T-cell (primary cell): ENCODE results near the gene ADAMTSL1. TPM values are rescaled to one million over a fixed set of nuclear protein-coding genes. Genes with fewer than 3 reads are reported as not detected.

Experiments used
- ATAC-seq, 4 experiments: fragments of 200-7000 bp in 3 of 4; fragments of 150-1000 bp in 1 of 4; cut with Tn5 transposase; replicated peaks in 1 of 4; 1 replicate in 3 of 4; 2 replicates in 1 of 4; pipeline ENCODE4 v1.10.0; 2021; ENCODE audit warnings: moderate library complexity in 3 of 4, mild to moderate bottlenecking in 2 of 4, moderate number of reproducible peaks in 1 of 4
- CTCF ChIA-PET, 2 donors: fragments of 300-600 bp; sonication (Branson Sonifier 250); formaldehyde crosslinking; loops; one replicate each; lab custom pipeline; 2022; ENCODE audit warnings: antibody characterized with exemption in 2 of 2; lab: Charles Lee
- POLR2A ChIA-PET, 2 donors: fragments of 300-600 bp; sonication (Branson Sonifier 250); formaldehyde crosslinking; loops; one replicate each; lab custom pipeline; 2022; ENCODE audit warnings: antibody characterized with exemption in 2 of 2; lab: Charles Lee
- DNase-seq, 35 experiments: peaks; one replicate each; pipeline versions ENCODE4 v3.0.0 to v3.0.0-alpha.2; 2013 to 2023
- H3K27ac ChIP-seq: one replicate; pipeline ENCODE4 v1.5.1; 2013; ENCODE audit warnings: low read length
- H3K27me3 ChIP-seq, 2 experiments: replicated peaks in 1 of 2; 1 replicate in 1 of 2; 2 replicates in 1 of 2; pipeline versions ENCODE4 v1.6.1 to v1.7.0; 2013; ENCODE audit warnings: low read length in 1 of 2, mixed read lengths in 1 of 2; ENCODE audit not compliant: control insufficient read depth in 2 of 2, insufficient read depth in 2 of 2; ENCODE audit errors: extremely low read depth in 1 of 2
- H3K36me3 ChIP-seq, 2 donors: 1 replicate in 1 of 2; 2 replicates in 1 of 2; pipeline versions ENCODE4 v1.6.1 to v1.7.0; 2013; ENCODE audit warnings: low read length in 1 of 2; ENCODE audit not compliant: control insufficient read depth in 2 of 2, insufficient read depth in 1 of 2; ENCODE audit errors: extremely low read depth in 1 of 2
- H3K4me1 ChIP-seq, 2 experiments: 1 replicate in 1 of 2; 2 replicates in 1 of 2; pipeline versions ENCODE4 v1.6.1 to v1.7.0; 2013; ENCODE audit warnings: low read length in 2 of 2, mixed read lengths in 1 of 2; ENCODE audit not compliant: insufficient read depth in 2 of 2, control insufficient read depth in 1 of 2; ENCODE audit errors: extremely low read depth in 1 of 2
- H3K4me3 ChIP-seq, 2 donors: 1 replicate in 1 of 2; 2 replicates in 1 of 2; pipeline versions ENCODE4 v1.5.1 to v1.7.0; 2013; ENCODE audit warnings: mild to moderate bottlenecking in 2 of 2, low read length in 1 of 2, moderate library complexity in 1 of 2; ENCODE audit not compliant: control insufficient read depth in 1 of 2; ENCODE audit errors: extremely low read depth in 1 of 2
- H3K9me3 ChIP-seq: 2 replicates; pipeline ENCODE4 v1.7.0; 2013
- H3K27ac Mint-ChIP-seq, 2 donors: one replicate each; pipeline ENCODE4 v1.8.0; 2020 to 2021; ENCODE audit warnings: mild to moderate bottlenecking in 2 of 2, mixed read lengths in 2 of 2
- H3K27me3 Mint-ChIP-seq, 2 donors: one replicate each; pipeline ENCODE4 v1.8.0; 2021 to 2022; ENCODE audit warnings: mixed read lengths in 2 of 2
- H3K36me3 Mint-ChIP-seq: one replicate; pipeline ENCODE4 v1.8.0; 2021; ENCODE audit warnings: mixed read lengths
- H3K4me1 Mint-ChIP-seq, 3 donors: one replicate each; pipeline ENCODE4 v1.8.0; 2020 to 2022; ENCODE audit warnings: mixed read lengths in 3 of 3, mild to moderate bottlenecking in 1 of 3
- H3K4me3 Mint-ChIP-seq, 3 donors: one replicate each; pipeline ENCODE4 v1.8.0; 2020 to 2022; ENCODE audit warnings: mild to moderate bottlenecking in 3 of 3, mixed read lengths in 3 of 3, moderate library complexity in 3 of 3
- H3K9me3 Mint-ChIP-seq, 3 donors: one replicate each; pipeline ENCODE4 v1.8.0; 2020 to 2022; ENCODE audit warnings: mixed read lengths in 3 of 3
- WGBS: methylation state at CpG from one replicate; pipeline ENCODE4 v1.1.5; 2013; ENCODE audit warnings: missing lambda C conversion rate; ENCODE audit not compliant: insufficient coverage; 5-methylcytosine and 5-hydroxymethylcytosine counted together
- total RNA-seq, 35 experiments: library from RNA in 6 of 35; stranded (reverse) in 6 of 35; fragments of 120-200 nt in 1 of 35; gene quantifications; one replicate each; pipeline versions ENCODE4 v1.2.1 to v1.2.4 and lab custom pipeline; 2013 to 2026

Gene ADAMTSL1
- total RNA-seq, 5 donors from 2014 or later (not counting 1 experiment from before 2014, with no cell fraction given): 0.10 TPM; not detected in 4

- Mint-ChIP-seq H3K27me3 (no peaks in the 10 kb centered on the region), H3K27ac (peak overlapping the region; percentile 64 to 70), H3K36me3 (no peaks in the 10 kb centered on the region), H3K9me3 (no peaks in the 10 kb centered on the region), H3K4me3 (peak overlapping the region in 1 of 3 donors; percentile 26), H3K4me1 (peaks cover 14 to 18% (median 15%) of the 10 kb centered on the region in 3 donors)
- Histone ChIP-seq H3K4me3 (no peak overlapping the region), H3K4me1 (peaks cover 6 to 10% of the 10 kb centered on the region in 2 experiments), H3K27ac (no peak overlapping the region), H3K36me3 (no peaks in the 10 kb centered on the region), H3K9me3 (no peaks in the 10 kb centered on the region), H3K27me3 (no peaks in the 10 kb centered on the region)
- CTCF ChIA-PET: no interaction called here
- ATAC-seq (peak in 1 of 4 experiments; percentile 22), DNase-seq (no peak)
- WGBS: no CpG with 5 or more reads among the region's 3 CpGs
- POLR2A ChIA-PET: no interaction called here
Observed at GRCh38 chr9:18825656-18826170, 351.8 kb downstream of the ADAMTSL1 start.

DNA sequence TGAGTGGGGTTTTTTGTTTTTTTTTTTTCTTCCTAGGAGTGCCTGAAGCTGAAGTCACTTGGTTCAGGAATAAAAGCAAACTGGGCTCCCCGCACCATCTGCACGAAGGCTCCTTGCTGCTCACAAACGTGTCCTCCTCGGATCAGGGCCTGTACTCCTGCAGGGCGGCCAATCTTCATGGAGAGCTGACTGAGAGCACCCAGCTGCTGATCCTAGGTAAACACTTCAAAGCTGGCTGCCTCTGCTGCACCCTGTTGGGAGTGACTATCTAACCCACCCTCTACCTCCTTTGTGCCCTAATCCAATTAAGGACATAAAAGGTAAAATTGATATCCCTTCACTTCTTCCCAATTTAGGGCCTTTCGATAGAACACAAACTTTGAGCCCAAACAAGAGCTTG lies 352.3 kb downstream of the ADAMTSL1 start:
- Histone ChIP-seq H3K4me1 (peaks cover 6 to 10% of the 10 kb centered on the region in 2 experiments), H3K36me3 (no peaks in the 10 kb centered on the region), H3K27ac (no peak overlapping the region), H3K4me3 (no peak overlapping the region), H3K9me3 (no peaks in the 10 kb centered on the region), H3K27me3 (no peaks in the 10 kb centered on the region)
- DNase-seq (no peak), ATAC-seq (no peak)
- Mint-ChIP-seq H3K36me3 (no peaks in the 10 kb centered on the region), H3K27me3 (no peaks in the 10 kb centered on the region), H3K4me1 (peaks cover 14 to 18% (median 15%) of the 10 kb centered on the region in 3 donors), H3K27ac (peak overlapping the region in 1 of 2 donors; percentile 70), H3K9me3 (no peaks in the 10 kb centered on the region), H3K4me3 (peak overlapping the region in 1 of 3 donors; percentile 26)
- ChIA-PET POLR2A (interaction anchor here in 1 of 2 donors (0.6 kb wide), 1 partner anchor 44 kb away, joined by 3 read pairs; no protein-coding TSS in a partner anchor), CTCF (no interaction called here)
- WGBS: 81% methylated on average over 5 of the region's 6 CpGs

DNA sequence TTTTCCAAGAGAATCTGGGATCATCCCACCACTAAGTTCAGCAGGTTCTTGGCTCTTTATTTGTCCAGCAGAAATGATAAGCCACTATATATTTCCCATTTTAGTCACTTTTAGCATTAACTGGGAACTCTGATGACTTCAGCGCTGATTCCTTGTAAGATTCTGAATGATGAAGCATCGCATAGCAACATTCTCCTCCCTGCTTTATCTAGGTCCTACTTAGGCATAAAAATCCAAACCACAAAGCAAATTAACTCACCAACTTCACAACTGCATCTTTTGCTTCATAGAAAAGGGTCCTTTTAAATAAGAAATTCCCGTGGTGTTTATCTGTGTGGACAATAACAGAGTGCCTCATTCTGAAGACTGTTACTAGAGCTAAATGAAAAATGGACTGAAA lies 355.1 kb downstream of the ADAMTSL1 start:
- peaks cover 14 to 18% (median 15%) of the 10 kb centered on the region in 3 donors for H3K4me1 Mint-ChIP-seq
- ATAC-seq (no peak), DNase-seq (no peak)
- POLR2A ChIA-PET: no interaction called here
- no peaks in the 10 kb centered on the region for H3K27me3 ChIP-seq
- no peaks in the 10 kb centered on the region for H3K27me3 Mint-ChIP-seq
- no peak overlapping the region for H3K4me3 ChIP-seq
- H3K27ac Mint-ChIP-seq: no peak overlapping the region
- CTCF ChIA-PET: no interaction called here
- H3K9me3 ChIP-seq: no peaks in the 10 kb centered on the region
- H3K4me1 ChIP-seq: peaks cover 6 to 10% of the 10 kb centered on the region in 2 experiments
- H3K4me3 Mint-ChIP-seq: no peak overlapping the region
- no peaks in the 10 kb centered on the region for H3K9me3 Mint-ChIP-seq
- H3K36me3 ChIP-seq: no peaks in the 10 kb centered on the region
- no CpG with 5 or more reads among the region's 3 CpGs for WGBS
- no peak overlapping the region for H3K27ac ChIP-seq
- no peaks in the 10 kb centered on the region for H3K36me3 Mint-ChIP-seq

GRCh38 chr9:18829873-18830272 lies 355.9 kb downstream of the ADAMTSL1 start:
- H3K27me3 ChIP-seq: no peaks in the 10 kb centered on the region
- no peak overlapping the region for H3K4me3 Mint-ChIP-seq
- WGBS: 96% methylated on average over 4 of the region's 5 CpGs
- POLR2A ChIA-PET: no interaction called here
- DNase-seq (no peak), ATAC-seq (no peak)
- H3K36me3 ChIP-seq: no peaks in the 10 kb centered on the region
- CTCF ChIA-PET: no interaction called here
- no peaks in the 10 kb centered on the region for H3K27me3 Mint-ChIP-seq
- peaks cover 14 to 18% (median 15%) of the 10 kb centered on the region in 3 donors for H3K4me1 Mint-ChIP-seq
- no peaks in the 10 kb centered on the region for H3K36me3 Mint-ChIP-seq
- H3K27ac Mint-ChIP-seq: no peak overlapping the region
- no peak overlapping the region for H3K4me3 ChIP-seq
- no peak overlapping the region for H3K27ac ChIP-seq
- no peaks in the 10 kb centered on the region for H3K9me3 ChIP-seq
- H3K9me3 Mint-ChIP-seq: no peaks in the 10 kb centered on the region
- H3K4me1 ChIP-seq: peaks cover 6 to 7% of the 10 kb centered on the region in 2 experiments

DNA sequence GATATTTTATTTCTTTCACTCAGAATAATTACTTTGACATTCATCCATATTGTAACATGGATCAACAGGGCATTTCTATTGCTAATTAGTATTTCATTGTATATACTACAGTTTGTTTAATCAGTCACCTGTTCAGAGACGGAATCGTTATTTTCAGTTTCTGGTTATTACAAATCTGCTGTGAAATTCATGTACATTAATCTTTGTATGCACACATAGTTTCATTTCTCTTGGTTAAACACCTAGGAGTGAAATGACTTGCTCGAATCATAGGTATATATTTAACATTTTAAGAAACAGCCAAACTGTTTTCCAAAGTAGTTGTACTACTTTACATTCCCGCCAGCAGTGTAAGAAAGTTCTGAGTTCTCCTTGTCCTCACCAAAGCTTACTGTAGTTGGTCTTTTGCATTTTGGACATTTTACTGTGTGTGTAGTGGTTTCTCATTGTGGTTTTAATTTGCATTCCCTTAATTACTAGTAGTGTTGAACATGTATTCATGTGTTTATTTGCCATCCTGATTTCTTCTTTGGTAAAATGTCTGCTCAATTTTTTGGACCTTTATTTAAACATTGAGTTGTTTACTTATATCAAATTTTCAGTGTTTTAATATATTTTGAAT lies 360.9 kb downstream of the ADAMTSL1 start:
- no peaks in the 10 kb centered on the region for H3K36me3 ChIP-seq
- H3K4me3 ChIP-seq: no peak overlapping the region
- Mint-ChIP-seq H3K4me3 (no peak overlapping the region), H3K36me3 (no peaks in the 10 kb centered on the region), H3K27ac (no peak overlapping the region), H3K4me1 (no peaks in the 10 kb centered on the region), H3K9me3 (peaks cover 0 to 4% (median 0%) of the 10 kb centered on the region in 3 donors), H3K27me3 (peaks cover 0 to 4% of the 10 kb centered on the region in 2 donors)
- CTCF ChIA-PET: no interaction called here
- no peak overlapping the region for H3K27ac ChIP-seq
- ATAC-seq (no peak), DNase-seq (no peak)
- H3K27me3 ChIP-seq: no peaks in the 10 kb centered on the region
- H3K4me1 ChIP-seq: no peaks in the 10 kb centered on the region
- no CpG with 5 or more reads among the region's 4 CpGs for WGBS
- H3K9me3 ChIP-seq: no peaks in the 10 kb centered on the region
- POLR2A ChIA-PET: no interaction called here

DNA sequence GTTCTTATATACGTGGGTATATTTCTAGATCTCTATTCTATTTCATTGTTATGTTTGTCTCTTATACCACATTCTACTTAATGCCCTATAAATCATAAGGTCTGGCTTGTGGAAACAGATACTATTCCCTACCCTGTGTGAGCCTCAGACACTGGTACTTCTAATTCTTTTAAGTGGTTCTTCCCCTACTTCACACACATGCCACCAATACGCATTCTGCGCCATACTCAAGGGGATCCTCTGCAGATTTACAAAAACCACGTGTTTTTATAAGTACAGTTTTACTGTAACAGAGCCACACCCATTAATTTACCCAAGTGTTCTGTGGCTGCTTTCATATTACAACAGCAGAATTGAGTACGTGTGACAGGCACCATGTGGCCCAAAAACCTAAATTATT lies 363.4 kb downstream of the ADAMTSL1 start:
- no peak for DNase-seq
- Histone ChIP-seq H3K9me3 (no peaks in the 10 kb centered on the region), H3K27me3 (no peaks in the 10 kb centered on the region), H3K4me1 (no peaks in the 10 kb centered on the region), H3K4me3 (no peak overlapping the region), H3K36me3 (no peaks in the 10 kb centered on the region), H3K27ac (no peak overlapping the region)
- ChIA-PET POLR2A (no interaction called here), CTCF (no interaction called here)
- no peak for ATAC-seq
- 47% methylated on average over 3 of the region's 5 CpGs for WGBS
- Mint-ChIP-seq H3K4me1 (no peaks in the 10 kb centered on the region), H3K4me3 (no peak overlapping the region), H3K27me3 (peaks cover 0 to 4% of the 10 kb centered on the region in 2 donors), H3K36me3 (no peaks in the 10 kb centered on the region), H3K27ac (no peak overlapping the region), H3K9me3 (peaks cover 0 to 7% (median 0%) of the 10 kb centered on the region in 3 donors)
